Trophoblast cell (in vitro differentiated cells and primary cell): Measurements from ENCODE around the gene RBM45.

Source experiments
- DNase-seq, 2 donors: peaks; one replicate each; pipeline ENCODE4 v3.0.0-alpha.2; 2016
- H2AFZ ChIP-seq: 2 replicates; pipeline ENCODE4 v1.6.1; 2013; ENCODE audit warnings: low read length, moderate library complexity, mild to moderate bottlenecking; ENCODE audit not compliant: insufficient read depth, poor library complexity
- H2AK5ac ChIP-seq: 2 replicates; pipeline ENCODE4 v1.6.1; 2013; ENCODE audit warnings: mild to moderate bottlenecking, low read length
- H2BK120ac ChIP-seq: 2 replicates; pipeline ENCODE4 v1.6.1; 2013; ENCODE audit warnings: low read length, mild to moderate bottlenecking, moderate library complexity; ENCODE audit not compliant: insufficient read depth, poor library complexity
- H2BK12ac ChIP-seq: 2 replicates; pipeline ENCODE4 v1.6.1; 2013; ENCODE audit warnings: mild to moderate bottlenecking, low read length, moderate library complexity
- H2BK5ac ChIP-seq: 2 replicates; pipeline ENCODE4 v1.6.1; 2013; ENCODE audit warnings: low read length, low read depth, moderate library complexity, mild to moderate bottlenecking; ENCODE audit not compliant: poor library complexity
- H3K14ac ChIP-seq: 2 replicates; pipeline ENCODE4 v1.6.1; 2013; ENCODE audit warnings: mild to moderate bottlenecking, low read length
- H3K18ac ChIP-seq: 2 replicates; pipeline ENCODE4 v1.6.1; 2013; ENCODE audit warnings: mild to moderate bottlenecking, low read length
- H3K23ac ChIP-seq: 2 replicates; pipeline ENCODE4 v1.6.1; 2013; ENCODE audit warnings: low read length
- H3K27ac ChIP-seq: 2 replicates; pipeline ENCODE4 v1.5.1; 2013; ENCODE audit warnings: low read depth, mild to moderate bottlenecking, inconsistent platforms, low read length, moderate library complexity
- H3K27me3 ChIP-seq: 2 replicates; pipeline ENCODE4 v1.6.1; 2013; ENCODE audit warnings: inconsistent platforms, mild to moderate bottlenecking, low read length, moderate library complexity; ENCODE audit not compliant: insufficient read depth
- H3K36me3 ChIP-seq, 2 experiments: 1 replicate in 1 of 2; 2 replicates in 1 of 2; pipeline ENCODE4 v1.6.1; 2013; ENCODE audit warnings: low read length in 2 of 2, mild to moderate bottlenecking in 2 of 2, moderate library complexity in 1 of 2; ENCODE audit not compliant: insufficient read depth in 2 of 2, control insufficient read depth in 1 of 2
- H3K4ac ChIP-seq: 2 replicates; pipeline ENCODE4 v1.6.1; 2013; ENCODE audit warnings: low read depth, mild to moderate bottlenecking, low read length, moderate library complexity
- H3K4me1 ChIP-seq, 2 experiments: 1 replicate in 1 of 2; 2 replicates in 1 of 2; pipeline ENCODE4 v1.6.1; 2013; ENCODE audit warnings: low read length in 2 of 2, mild to moderate bottlenecking in 2 of 2, moderate library complexity in 1 of 2; ENCODE audit not compliant: insufficient read depth in 2 of 2, control insufficient read depth in 1 of 2
- H3K4me2 ChIP-seq: 2 replicates; pipeline ENCODE4 v1.6.1; 2013; ENCODE audit warnings: inconsistent platforms, mild to moderate bottlenecking, low read length, moderate library complexity
- H3K4me3 ChIP-seq: 2 replicates; pipeline ENCODE4 v1.5.1; 2013; ENCODE audit warnings: mild to moderate bottlenecking, low read depth, low read length, inconsistent platforms
- H3K79me1 ChIP-seq: one replicate; pipeline ENCODE4 v1.6.1; 2013; ENCODE audit warnings: low read length
- H3K79me2 ChIP-seq: 2 replicates; pipeline ENCODE4 v1.6.1; 2013; ENCODE audit warnings: low read length, mild to moderate bottlenecking; ENCODE audit not compliant: control insufficient read depth, insufficient read depth, poor library complexity
- H3K9ac ChIP-seq: 2 replicates; pipeline ENCODE4 v1.6.1; 2013; ENCODE audit warnings: mild to moderate bottlenecking, low read length
- H3K9me3 ChIP-seq: 2 replicates; pipeline ENCODE4 v1.6.1; 2013; ENCODE audit warnings: low read depth, mild to moderate bottlenecking, control low read depth, inconsistent platforms, low read length; ENCODE audit not compliant: insufficient read depth
- H4K12ac ChIP-seq: 2 replicates; pipeline ENCODE4 v1.6.1; 2013; ENCODE audit warnings: low read depth, mild to moderate bottlenecking, low read length, moderate library complexity
- H4K8ac ChIP-seq: 2 replicates; pipeline ENCODE4 v1.6.1; 2013; ENCODE audit warnings: low read depth, mild to moderate bottlenecking, low read length, moderate library complexity
- H4K91ac ChIP-seq: one replicate; pipeline ENCODE4 v1.6.1; 2013; ENCODE audit warnings: low read depth, mild to moderate bottlenecking, low read length, moderate library complexity
- WGBS: extraction: QIAGEN DNeasy Blood & Tissue Kit; methylation state at CpG from one replicate; pipeline ENCODE4 v1.1.7; 2013; ENCODE audit warnings: missing lambda C conversion rate; ENCODE audit not compliant: insufficient read length, insufficient coverage; ENCODE audit errors: extremely low coverage; 5-methylcytosine and 5-hydroxymethylcytosine counted together

Gene RBM45

DNA sequence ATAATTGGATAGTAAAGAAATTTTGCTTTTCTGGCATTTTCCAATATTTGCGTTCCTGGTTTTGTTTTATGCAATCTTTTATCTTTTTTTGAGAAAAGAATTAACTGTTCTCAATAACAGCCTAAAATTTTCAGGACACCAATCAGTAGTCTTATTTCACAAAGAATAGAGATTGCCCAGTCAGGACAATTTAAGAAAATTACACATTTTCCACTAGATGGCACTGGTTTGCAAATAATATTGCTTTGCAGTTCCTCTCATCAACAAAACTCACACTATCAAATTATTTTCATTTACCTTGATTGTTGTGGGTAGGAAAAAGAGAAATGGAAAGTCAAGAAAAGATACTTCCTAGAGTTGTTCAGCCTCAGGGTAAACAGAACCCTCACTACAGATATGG, 2.4 kb upstream of the RBM45 start:
- Histone ChIP-seq H4K12ac (no peak overlapping the region), H4K91ac (no peak overlapping the region), H3K9ac (no peak overlapping the region), H4K8ac (no peak overlapping the region), H3K9me3 (no peaks in the 10 kb centered on the region), H3K79me2 (peaks cover 4% of the 10 kb centered on the region), H3K18ac (no peak overlapping the region), H3K14ac (no peak overlapping the region), H3K36me3 (peaks cover 0 to 2% of the 10 kb centered on the region in 2 experiments), H3K4me3 (no peak overlapping the region), H3K4me2 (no peak overlapping the region), H2BK120ac (no peak overlapping the region), H2AFZ (no peak overlapping the region), H3K27me3 (no peaks in the 10 kb centered on the region), H3K27ac (no peak overlapping the region), H3K4me1 (peaks cover 0 to 4% of the 10 kb centered on the region in 2 experiments), H2BK5ac (no peak overlapping the region), H2BK12ac (no peak overlapping the region), H2AK5ac (no peak overlapping the region), H3K79me1 (peaks cover 3% of the 10 kb centered on the region), H3K23ac (no peak overlapping the region), H3K4ac (no peak overlapping the region)
- WGBS: no CpG with 5 or more reads among the region's 1 CpG
- DNase-seq: peak in 1 of 2 donors; percentile 71

GRCh38 chr2:178110681-178111080, 1.6 kb upstream of the RBM45 start:
- Histone ChIP-seq H3K79me2 (peaks cover 4% of the 10 kb centered on the region), H2AFZ (no peak overlapping the region), H3K9ac (no peak overlapping the region), H3K9me3 (no peaks in the 10 kb centered on the region), H3K79me1 (peaks cover 3% of the 10 kb centered on the region), H3K18ac (no peak overlapping the region), H3K4me3 (no peak overlapping the region), H2AK5ac (no peak overlapping the region), H3K27me3 (no peaks in the 10 kb centered on the region), H3K14ac (no peak overlapping the region), H3K4me1 (peaks cover 0 to 4% of the 10 kb centered on the region in 2 experiments), H3K36me3 (peaks cover 0 to 2% of the 10 kb centered on the region in 2 experiments), H3K23ac (no peak overlapping the region), H3K4me2 (no peak overlapping the region), H4K12ac (no peak overlapping the region), H3K4ac (no peak overlapping the region), H2BK12ac (no peak overlapping the region), H2BK5ac (no peak overlapping the region), H4K91ac (no peak overlapping the region), H3K27ac (no peak overlapping the region), H4K8ac (no peak overlapping the region), H2BK120ac (no peak overlapping the region)
- WGBS: no CpG with 5 or more reads among the region's 4 CpGs
- DNase-seq: no peak

DNA sequence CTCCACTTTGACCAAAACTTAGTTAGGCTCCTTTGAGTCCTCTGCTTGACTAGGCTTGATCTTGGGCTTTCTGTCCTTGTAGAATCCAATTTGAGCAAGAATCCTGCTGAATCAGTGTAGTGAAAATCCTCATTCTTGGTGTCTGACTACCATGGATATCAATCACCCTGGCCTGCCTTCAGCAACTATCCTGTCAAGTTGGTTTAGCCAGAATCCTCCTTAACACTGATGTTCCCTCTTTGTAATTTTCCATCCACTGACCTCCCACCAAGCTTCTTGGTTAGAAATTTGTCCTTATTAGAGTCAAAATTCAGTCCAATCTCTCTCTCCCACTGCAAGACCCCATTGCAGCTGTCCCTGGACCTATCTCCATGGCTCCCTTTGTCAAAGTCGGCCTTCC, 494 bp upstream of the RBM45 start:
- no peak overlapping the region for H4K91ac ChIP-seq
- no peak overlapping the region for H2BK120ac ChIP-seq
- no peak overlapping the region for H2BK5ac ChIP-seq
- no peak overlapping the region for H2BK12ac ChIP-seq
- H3K23ac ChIP-seq: no peak overlapping the region
- no peak overlapping the region for H4K12ac ChIP-seq
- no peak overlapping the region for H3K27ac ChIP-seq
- no peak overlapping the region for H2AFZ ChIP-seq
- no peak overlapping the region for H3K4ac ChIP-seq
- peaks cover 0 to 4% of the 10 kb centered on the region in 2 experiments for H3K4me1 ChIP-seq
- peaks cover 4% of the 10 kb centered on the region for H3K79me2 ChIP-seq
- H3K18ac ChIP-seq: no peak overlapping the region
- H3K27me3 ChIP-seq: no peaks in the 10 kb centered on the region
- WGBS: no CpG with 5 or more reads among the region's 1 CpG
- H3K14ac ChIP-seq: no peak overlapping the region
- no peak overlapping the region for H3K4me3 ChIP-seq
- peaks cover 0 to 2% of the 10 kb centered on the region in 2 experiments for H3K36me3 ChIP-seq
- no peak overlapping the region for H2AK5ac ChIP-seq
- no peak overlapping the region for H3K9ac ChIP-seq
- no peak overlapping the region for H3K4me2 ChIP-seq
- no peak overlapping the region for H4K8ac ChIP-seq
- H3K9me3 ChIP-seq: no peaks in the 10 kb centered on the region
- H3K79me1 ChIP-seq: peaks cover 3% of the 10 kb centered on the region
- DNase-seq: peak; percentile 24 to 70

DNA sequence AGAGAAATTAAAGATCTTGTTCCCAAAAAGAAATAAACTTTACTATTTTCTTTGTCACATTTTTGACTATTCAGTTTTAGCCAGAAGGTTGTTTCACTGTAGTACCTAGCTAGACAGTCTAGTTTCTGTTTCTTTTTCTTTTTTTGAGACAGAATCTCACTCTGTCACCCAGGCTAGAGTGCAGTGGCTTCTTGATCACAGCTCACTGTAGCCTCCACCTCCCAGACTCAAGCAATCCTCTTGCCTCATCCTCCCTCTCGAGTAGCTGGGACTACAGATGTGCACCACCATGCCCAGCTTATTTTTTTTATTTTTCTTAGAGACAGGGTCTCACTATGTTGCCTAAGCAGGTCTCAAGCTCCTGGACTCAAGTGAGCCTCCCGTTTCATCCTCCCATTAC, 2.2 kb downstream of the RBM45 start:
- Histone ChIP-seq H3K36me3 (peaks cover 0 to 2% of the 10 kb centered on the region in 2 experiments), H3K9ac (no peak overlapping the region), H3K4me2 (no peak overlapping the region), H3K18ac (no peak overlapping the region), H2AFZ (no peak overlapping the region), H4K8ac (no peak overlapping the region), H3K4me1 (peaks cover 0 to 4% of the 10 kb centered on the region in 2 experiments), H3K23ac (no peak overlapping the region), H2BK5ac (no peak overlapping the region), H4K91ac (no peak overlapping the region), H2AK5ac (no peak overlapping the region), H3K4ac (no peak overlapping the region), H3K27ac (no peak overlapping the region), H3K4me3 (no peak overlapping the region), H3K27me3 (no peaks in the 10 kb centered on the region), H3K9me3 (no peaks in the 10 kb centered on the region), H4K12ac (no peak overlapping the region), H3K79me1 (peaks cover 3% of the 10 kb centered on the region), H3K14ac (no peak overlapping the region), H2BK120ac (no peak overlapping the region), H2BK12ac (no peak overlapping the region), H3K79me2 (peaks cover 4% of the 10 kb centered on the region)
- DNase-seq: no peak
- no CpG with 5 or more reads among the region's 2 CpGs for WGBS
